Measurements from ENCODE around the gene VEPH1.
"Not testable (repeated sequence)": the region's sequence is repeated elsewhere in the genome, so short reads cannot be mapped to it uniquely, and the experiment has no call there.

VEPH1 gene

DNA sequence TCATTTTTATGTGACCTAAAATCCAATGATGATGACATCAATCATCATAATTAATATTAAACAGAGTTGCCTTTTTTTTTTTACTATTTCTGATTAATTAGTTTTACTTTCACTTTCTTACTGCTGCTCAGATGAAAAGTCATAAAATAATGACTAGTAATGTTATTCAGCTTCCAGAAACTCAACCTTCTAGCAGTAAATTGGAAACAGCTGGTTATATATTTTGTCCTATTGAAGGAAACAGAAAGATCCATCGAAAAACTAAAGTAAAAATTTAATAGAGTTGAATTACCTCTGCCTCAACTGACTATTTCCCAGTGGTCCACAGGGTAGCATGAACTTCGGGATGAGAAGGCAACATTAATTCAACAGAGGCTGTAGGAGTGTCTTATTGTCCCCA, 173.7 kb downstream of the VEPH1 start:
- no peaks in the 10 kb centered on the region for H3K27me3 Mint-ChIP-seq
- no peak overlapping the region for H3K4me3 Mint-ChIP-seq
- CTCF ChIA-PET: no interaction called here
- H3K9me3 Mint-ChIP-seq: no peaks in the 10 kb centered on the region
- no peak overlapping the region for H3K27ac Mint-ChIP-seq
- DNase-seq: no peak
- H3K36me3 Mint-ChIP-seq: no peaks in the 10 kb centered on the region
- H3K4me1 Mint-ChIP-seq: no peaks in the 10 kb centered on the region

DNA sequence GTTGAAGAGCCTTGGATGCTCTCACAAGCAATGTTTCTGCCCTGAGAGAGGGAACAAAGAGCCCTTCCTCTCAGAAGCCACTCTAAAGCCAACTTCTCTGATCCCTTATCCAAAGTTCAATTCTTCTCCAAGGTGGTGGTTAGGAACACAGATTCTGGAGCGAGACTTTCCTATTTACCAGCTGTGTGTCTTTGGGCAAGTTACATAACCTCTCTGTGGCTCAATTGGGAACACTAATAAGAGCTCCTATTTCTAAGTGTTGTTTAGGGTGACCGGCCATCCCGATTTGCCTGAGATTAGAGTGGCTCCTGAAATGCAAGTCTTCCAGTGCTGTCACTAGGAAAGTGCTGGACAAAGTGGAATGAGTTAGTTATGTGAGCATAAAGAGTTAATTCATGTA, 175.4 kb downstream of the VEPH1 start:
- Mint-ChIP-seq H3K4me1 (no peaks in the 10 kb centered on the region), H3K27me3 (no peaks in the 10 kb centered on the region), H3K36me3 (no peaks in the 10 kb centered on the region), H3K9me3 (no peaks in the 10 kb centered on the region), H3K4me3 (no peak overlapping the region), H3K27ac (no peak overlapping the region)
- CTCF ChIA-PET: no interaction called here
- no peak for DNase-seq

DNA sequence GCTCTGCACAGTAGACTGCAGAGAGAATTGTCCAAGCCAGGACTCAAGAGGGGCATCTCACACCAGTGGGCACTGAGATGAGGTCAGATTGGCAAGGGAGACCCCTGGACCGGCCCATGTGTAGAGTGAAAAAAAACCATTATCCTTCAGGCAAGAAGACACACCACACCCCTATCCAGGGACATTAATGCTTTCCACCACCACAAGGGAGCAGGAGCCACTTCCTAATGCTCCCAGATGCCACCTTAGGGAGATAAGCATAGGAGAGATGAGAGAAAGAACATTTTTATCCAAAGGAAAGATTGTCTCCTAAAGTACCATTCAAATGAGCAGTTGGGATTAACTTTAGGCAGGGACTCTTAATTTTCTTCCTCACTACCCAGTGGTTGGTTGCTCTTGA, 176.2 kb downstream of the VEPH1 start:
- Mint-ChIP-seq H3K27ac (no peak overlapping the region), H3K36me3 (no peaks in the 10 kb centered on the region), H3K9me3 (no peaks in the 10 kb centered on the region), H3K27me3 (no peaks in the 10 kb centered on the region), H3K4me3 (no peak overlapping the region), H3K4me1 (no peaks in the 10 kb centered on the region)
- CTCF ChIA-PET: no interaction called here
- DNase-seq: no peak

DNA sequence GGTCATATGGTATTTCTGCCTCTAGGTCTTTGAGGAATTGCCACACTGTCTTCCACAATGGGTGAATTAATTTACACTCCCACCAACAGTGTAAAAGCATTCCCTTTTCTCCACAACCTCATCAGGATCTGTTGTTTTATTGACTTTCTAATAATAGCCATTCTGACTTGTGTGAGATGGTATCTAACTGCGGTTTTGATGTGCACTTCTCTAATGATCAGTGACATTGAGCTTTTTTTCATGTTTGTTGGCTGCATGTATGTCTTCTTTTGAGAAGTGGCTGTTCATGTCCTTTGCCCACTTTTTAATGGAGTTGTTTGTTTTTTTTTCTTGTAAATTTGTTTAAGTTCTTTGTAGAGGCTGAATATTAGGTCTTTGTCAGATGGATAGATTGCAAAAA, 178.3 kb downstream of the VEPH1 start:
- H3K27ac Mint-ChIP-seq, H3K4me3 Mint-ChIP-seq, H3K36me3 Mint-ChIP-seq, DNase-seq, H3K27me3 Mint-ChIP-seq, H3K4me1 Mint-ChIP-seq, H3K9me3 Mint-ChIP-seq, CTCF ChIA-PET: not testable (repeated sequence)

DNA sequence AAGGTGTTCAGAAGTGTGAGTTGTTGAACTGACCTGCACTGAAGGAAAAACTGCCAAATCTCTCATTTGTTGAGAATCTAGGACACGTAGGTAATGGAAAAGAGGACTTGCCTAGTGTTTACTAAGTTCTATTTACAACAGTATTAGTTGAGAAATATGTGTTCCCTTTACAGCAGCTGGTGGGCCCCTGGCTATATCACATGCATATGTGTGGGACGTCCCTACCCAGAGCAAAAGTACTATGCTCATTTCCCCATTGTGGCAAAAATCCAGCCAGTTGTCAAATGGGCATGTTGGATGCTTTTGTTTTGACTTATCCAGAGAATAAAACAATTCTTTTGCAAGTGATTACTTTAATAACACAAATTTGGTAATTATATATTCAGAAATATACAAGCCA, 179.9 kb downstream of the VEPH1 start:
- H3K27ac Mint-ChIP-seq: no peak overlapping the region
- CTCF ChIA-PET: no interaction called here
- H3K27me3 Mint-ChIP-seq: no peaks in the 10 kb centered on the region
- H3K9me3 Mint-ChIP-seq: no peaks in the 10 kb centered on the region
- no peak for DNase-seq
- H3K4me1 Mint-ChIP-seq: no peaks in the 10 kb centered on the region
- no peaks in the 10 kb centered on the region for H3K36me3 Mint-ChIP-seq
- no peak overlapping the region for H3K4me3 Mint-ChIP-seq

DNA sequence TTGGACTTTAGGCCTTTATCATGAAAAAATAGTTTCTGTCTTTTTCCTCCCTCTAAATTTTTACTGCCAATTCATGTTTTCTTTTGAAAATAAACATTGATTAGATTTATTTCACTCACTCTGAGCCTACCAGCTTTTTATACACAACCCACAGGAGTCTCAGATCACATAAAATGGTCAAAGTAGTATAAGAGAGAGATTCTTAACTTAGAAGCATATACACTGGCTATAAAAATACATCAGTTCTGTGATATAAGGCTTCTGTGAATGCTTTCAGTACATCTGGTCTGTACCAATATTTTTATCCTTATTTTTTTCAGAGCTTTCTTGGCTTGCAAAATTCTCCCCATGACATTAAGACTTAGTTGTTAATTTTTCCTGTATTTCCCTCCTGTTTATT, 183.5 kb downstream of the VEPH1 start:
- no peak overlapping the region for H3K4me3 Mint-ChIP-seq
- H3K36me3 Mint-ChIP-seq: no peaks in the 10 kb centered on the region
- DNase-seq: no peak
- H3K27me3 Mint-ChIP-seq: no peaks in the 10 kb centered on the region
- no peaks in the 10 kb centered on the region for H3K9me3 Mint-ChIP-seq
- CTCF ChIA-PET: no interaction called here
- H3K27ac Mint-ChIP-seq: no peak overlapping the region
- no peaks in the 10 kb centered on the region for H3K4me1 Mint-ChIP-seq

DNA sequence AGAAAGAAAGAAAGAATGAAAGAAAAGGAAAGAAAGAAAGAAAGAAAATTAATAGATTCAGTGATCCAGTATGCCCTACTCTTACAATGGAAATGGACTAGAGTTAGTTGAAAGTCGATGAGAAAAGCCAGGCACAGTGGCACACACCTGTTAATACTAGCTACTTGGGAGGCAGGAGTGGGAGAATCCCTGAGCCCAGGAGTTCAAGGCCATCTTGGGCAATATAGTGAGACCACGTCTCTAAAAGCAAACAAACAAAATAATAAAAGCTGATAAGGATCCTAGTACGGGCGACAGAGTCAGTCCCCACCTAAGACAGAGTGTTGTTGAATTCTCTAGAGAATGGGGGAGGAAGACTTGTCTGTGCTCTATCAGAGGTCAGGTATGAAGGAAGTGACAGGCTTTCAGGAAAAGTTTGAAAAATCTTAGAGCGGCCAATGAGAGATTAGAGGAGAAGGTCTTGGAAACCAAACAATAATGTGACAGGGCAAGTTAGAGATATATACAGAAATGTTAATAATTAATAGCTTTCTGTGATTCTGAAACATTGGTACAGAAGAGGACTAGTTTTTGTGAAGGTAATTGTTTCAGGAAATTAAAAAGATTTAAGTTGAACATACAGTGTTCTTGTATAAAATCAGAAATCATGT, 184.5 kb downstream of the VEPH1 start:
- DNase-seq: no peak
- H3K27ac Mint-ChIP-seq: no peak overlapping the region
- no peaks in the 10 kb centered on the region for H3K4me1 Mint-ChIP-seq
- H3K36me3 Mint-ChIP-seq: no peaks in the 10 kb centered on the region
- no peaks in the 10 kb centered on the region for H3K27me3 Mint-ChIP-seq
- H3K9me3 Mint-ChIP-seq: no peaks in the 10 kb centered on the region
- H3K4me3 Mint-ChIP-seq: no peak overlapping the region
- CTCF ChIA-PET: no interaction called here

DNA sequence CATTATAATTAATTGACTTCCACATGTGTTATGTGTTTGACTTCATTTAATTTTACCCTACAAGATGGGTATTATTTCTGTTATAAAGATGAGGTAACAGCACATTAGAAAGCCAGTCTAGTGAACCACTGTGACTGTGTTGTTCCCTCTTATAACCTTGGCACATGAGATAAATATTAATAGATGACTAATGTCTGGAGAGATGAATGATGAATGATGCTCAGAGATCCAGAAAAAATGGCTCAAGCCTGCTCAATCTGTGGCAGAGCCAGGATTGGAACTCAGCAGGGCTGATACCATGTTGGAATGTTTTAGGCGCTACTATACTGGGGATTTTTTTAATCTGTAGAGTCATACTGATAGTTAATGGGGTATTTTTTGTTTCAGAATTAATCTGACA, 185.3 kb downstream of the VEPH1 start:
- H3K4me1 Mint-ChIP-seq: no peaks in the 10 kb centered on the region
- no peaks in the 10 kb centered on the region for H3K36me3 Mint-ChIP-seq
- CTCF ChIA-PET: no interaction called here
- DNase-seq: no peak
- no peaks in the 10 kb centered on the region for H3K27me3 Mint-ChIP-seq
- no peaks in the 10 kb centered on the region for H3K9me3 Mint-ChIP-seq
- no peak overlapping the region for H3K27ac Mint-ChIP-seq
- H3K4me3 Mint-ChIP-seq: no peak overlapping the region

DNA sequence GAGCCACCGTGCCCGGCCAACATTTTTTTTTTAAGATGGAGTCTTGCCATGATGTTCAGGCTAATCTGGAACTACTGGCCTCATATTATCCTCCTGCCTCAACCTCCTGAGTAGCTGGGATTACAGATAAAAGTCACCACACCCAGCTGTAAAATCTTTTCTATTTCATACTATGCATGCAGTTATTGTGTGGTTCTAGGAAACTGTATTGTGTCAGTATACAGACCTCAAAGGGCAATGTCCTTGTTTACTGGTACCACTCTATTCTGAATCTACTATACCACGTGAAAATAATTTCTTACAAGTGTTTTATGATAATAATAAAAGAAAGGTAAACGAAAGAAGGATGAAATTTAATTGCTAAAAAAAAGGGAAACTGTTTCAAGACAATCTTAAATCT, 190.0 kb downstream of the VEPH1 start:
- CTCF ChIA-PET: no interaction called here
- no peaks in the 10 kb centered on the region for H3K36me3 Mint-ChIP-seq
- no peaks in the 10 kb centered on the region for H3K4me1 Mint-ChIP-seq
- no peak for DNase-seq
- H3K27me3 Mint-ChIP-seq: no peaks in the 10 kb centered on the region
- H3K9me3 Mint-ChIP-seq: no peaks in the 10 kb centered on the region
- no peak overlapping the region for H3K4me3 Mint-ChIP-seq
- no peak overlapping the region for H3K27ac Mint-ChIP-seq

DNA sequence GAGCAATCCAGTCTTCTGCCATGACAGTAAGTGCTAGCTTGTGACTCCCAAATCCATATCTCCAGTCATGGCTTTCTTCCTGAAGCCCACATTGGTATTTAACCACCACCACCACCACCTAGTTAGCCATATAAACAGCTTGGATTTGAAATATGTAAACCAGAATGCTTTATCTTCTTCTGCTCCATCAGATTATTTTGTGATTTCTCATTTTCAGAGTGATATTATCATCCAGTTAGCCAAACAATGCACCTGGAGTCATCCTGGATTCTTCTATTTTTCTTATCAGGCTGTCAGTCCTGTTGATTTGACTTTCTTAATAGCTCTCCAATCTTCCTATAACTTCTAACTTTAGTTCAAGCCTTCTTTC, 190.9 kb downstream of the VEPH1 start:
- H3K4me1 Mint-ChIP-seq: no peaks in the 10 kb centered on the region
- no peaks in the 10 kb centered on the region for H3K9me3 Mint-ChIP-seq
- no peak overlapping the region for H3K4me3 Mint-ChIP-seq
- CTCF ChIA-PET: no interaction called here
- H3K27ac Mint-ChIP-seq: no peak overlapping the region
- H3K36me3 Mint-ChIP-seq: no peaks in the 10 kb centered on the region
- no peaks in the 10 kb centered on the region for H3K27me3 Mint-ChIP-seq
- DNase-seq: no peak

DNA sequence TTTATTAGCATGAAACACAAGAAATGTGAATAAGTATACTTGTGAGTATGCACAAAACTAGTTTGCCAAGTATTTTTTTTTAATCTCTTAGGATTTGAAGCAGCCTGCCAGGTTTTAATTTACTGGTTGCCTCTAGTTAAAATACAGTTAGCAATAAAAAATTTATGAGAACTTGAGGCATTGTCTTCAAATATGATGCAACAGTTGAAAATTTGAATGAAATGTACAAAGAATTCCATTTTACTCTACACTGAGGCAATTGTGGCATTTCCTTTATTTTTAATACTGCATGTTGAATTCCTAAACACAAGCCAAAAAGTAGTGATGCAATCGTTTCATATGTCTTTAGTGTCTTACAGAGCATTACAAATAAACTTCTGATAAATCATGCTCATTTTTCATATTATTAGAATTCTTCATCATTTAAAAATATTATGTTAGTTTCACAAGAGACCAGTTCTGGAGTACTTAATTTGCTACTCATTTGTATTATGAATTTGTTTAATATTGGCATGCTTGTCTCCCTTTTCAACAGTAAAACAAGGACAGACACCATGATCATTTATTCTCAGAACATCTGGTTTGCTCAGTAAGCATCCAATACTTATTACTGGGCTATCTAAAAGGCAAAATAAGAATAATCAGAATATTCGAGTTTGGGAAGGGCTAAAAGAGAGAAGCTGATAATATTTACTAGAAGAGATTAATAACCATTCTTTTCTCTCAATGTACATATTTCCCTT, 191.4 kb downstream of the VEPH1 start:
- no peaks in the 10 kb centered on the region for H3K4me1 Mint-ChIP-seq
- no peak for DNase-seq
- no peak overlapping the region for H3K27ac Mint-ChIP-seq
- CTCF ChIA-PET: no interaction called here
- no peaks in the 10 kb centered on the region for H3K36me3 Mint-ChIP-seq
- H3K4me3 Mint-ChIP-seq: no peak overlapping the region
- no peaks in the 10 kb centered on the region for H3K27me3 Mint-ChIP-seq
- H3K9me3 Mint-ChIP-seq: no peaks in the 10 kb centered on the region

DNA sequence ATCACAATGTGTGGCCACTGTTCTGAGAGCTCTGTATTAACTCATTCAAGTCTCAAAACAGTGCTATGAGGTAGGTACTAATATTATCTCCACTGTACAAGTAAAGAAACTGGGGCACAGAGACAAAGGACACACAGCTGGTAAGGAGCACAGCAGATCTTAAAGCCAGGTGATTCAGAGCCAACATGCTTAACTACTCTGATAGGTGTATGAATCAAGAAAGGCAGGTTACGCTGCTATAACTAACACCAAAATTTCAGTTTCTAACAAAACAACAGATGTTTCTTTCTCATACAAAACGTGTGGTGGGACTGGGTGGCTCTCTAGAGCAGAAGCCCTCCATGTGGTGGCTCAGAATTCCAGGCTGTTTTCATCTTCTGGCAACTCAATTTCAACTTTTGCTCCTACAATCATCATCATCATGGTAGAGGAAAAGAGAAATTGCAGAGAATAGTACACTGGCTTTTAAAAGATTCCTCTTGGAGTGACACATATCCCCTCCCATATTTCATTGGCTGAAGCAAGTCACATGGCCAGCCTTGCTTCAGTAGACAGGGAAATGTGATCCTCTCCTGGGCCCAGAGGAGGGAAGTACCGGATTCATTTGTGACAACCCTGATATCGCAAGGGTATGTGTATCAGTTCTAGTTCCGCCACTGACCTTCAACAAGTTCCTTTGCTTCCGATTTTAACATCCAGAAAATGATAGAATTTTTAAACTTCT, 192.7 kb downstream of the VEPH1 start:
- no peak overlapping the region for H3K4me3 Mint-ChIP-seq
- no peak overlapping the region for H3K27ac Mint-ChIP-seq
- no peaks in the 10 kb centered on the region for H3K4me1 Mint-ChIP-seq
- no peaks in the 10 kb centered on the region for H3K36me3 Mint-ChIP-seq
- no peaks in the 10 kb centered on the region for H3K27me3 Mint-ChIP-seq
- no peak for DNase-seq
- CTCF ChIA-PET: no interaction called here
- no peaks in the 10 kb centered on the region for H3K9me3 Mint-ChIP-seq

DNA sequence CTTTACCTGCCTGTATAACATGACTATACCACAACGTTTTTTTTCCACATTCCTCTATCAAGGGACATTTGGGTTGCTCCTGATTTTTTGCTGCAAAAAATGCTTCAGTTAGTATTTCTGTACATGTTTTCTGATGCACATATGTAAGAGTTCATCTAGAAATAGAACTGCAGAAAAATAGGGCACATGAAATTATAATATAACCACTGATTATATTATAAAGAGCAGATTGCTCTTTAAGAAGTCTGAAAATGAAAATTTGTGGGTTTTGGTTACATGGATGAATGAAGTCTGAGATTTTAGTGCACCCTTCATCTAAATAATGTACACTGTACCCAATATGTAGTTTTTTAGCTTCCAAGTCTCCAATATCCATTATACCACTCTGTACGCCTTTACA, 196.7 kb downstream of the VEPH1 start:
- Mint-ChIP-seq H3K4me1 (no peaks in the 10 kb centered on the region), H3K27me3 (no peaks in the 10 kb centered on the region), H3K9me3 (no peaks in the 10 kb centered on the region), H3K27ac (no peak overlapping the region), H3K4me3 (no peak overlapping the region), H3K36me3 (no peaks in the 10 kb centered on the region)
- CTCF ChIA-PET: no interaction called here
- no peak for DNase-seq

DNA sequence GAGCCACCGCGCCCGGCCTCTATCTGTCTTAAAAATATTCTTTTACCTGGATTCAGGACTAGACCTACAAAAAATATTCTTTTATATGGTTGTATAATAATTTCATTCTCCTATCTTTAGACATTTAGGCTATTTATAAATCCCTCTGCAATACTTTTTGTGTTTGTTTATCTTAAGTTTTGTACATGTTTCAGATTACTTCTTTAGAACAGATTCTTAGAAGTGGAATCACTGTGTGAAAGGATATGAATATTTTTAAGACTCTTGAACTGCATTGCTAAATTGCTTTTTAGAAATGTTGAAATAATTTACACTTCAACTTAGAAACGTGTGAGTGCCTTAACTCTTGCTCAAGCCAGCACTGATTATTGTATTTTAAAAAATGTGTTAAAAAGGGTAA, 197.8 kb downstream of the VEPH1 start:
- Mint-ChIP-seq H3K27me3 (no peaks in the 10 kb centered on the region), H3K4me3 (no peak overlapping the region), H3K9me3 (no peaks in the 10 kb centered on the region), H3K4me1 (no peaks in the 10 kb centered on the region), H3K36me3 (no peaks in the 10 kb centered on the region), H3K27ac (no peak overlapping the region)
- DNase-seq: no peak
- CTCF ChIA-PET: no interaction called here

DNA sequence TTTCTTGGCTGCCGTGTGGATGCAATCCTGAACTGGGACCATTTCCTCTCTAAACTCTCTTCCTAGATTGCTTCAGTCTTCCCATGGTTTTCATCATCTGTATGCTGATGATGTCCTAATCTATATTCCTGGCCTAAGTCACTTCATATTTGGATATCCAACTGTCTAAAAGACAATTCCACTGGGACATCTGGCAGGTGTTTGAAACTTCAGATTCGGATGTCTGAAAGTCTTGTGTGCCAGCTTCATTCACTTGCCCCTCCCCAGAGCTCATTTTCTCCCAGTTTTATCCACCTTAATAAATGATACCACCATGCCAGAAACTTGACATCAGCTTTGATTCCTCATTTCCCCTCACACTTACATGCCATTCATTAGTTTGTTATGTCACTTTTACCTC, 201.5 kb downstream of the VEPH1 start:
- CTCF ChIA-PET: no interaction called here
- no peak for DNase-seq
- no peaks in the 10 kb centered on the region for H3K27me3 Mint-ChIP-seq
- H3K36me3 Mint-ChIP-seq: no peaks in the 10 kb centered on the region
- H3K4me3 Mint-ChIP-seq: no peak overlapping the region
- no peaks in the 10 kb centered on the region for H3K4me1 Mint-ChIP-seq
- H3K27ac Mint-ChIP-seq: no peak overlapping the region
- H3K9me3 Mint-ChIP-seq: no peaks in the 10 kb centered on the region
